Upper lobe of left lung (tissue), 6 donors: ENCODE data around the gene SEC61A1. TPM values are rescaled to one million over a fixed set of nuclear protein-coding genes. Genes with fewer than 3 reads are reported as not detected.

Source experiments
- ATAC-seq, 2 donors: fragments of 200-7000 bp; cut with Tn5 transposase; one replicate each; pipeline ENCODE4 v1.9.1; 2022; ENCODE audit warnings: mild to moderate bottlenecking in 2 of 2, moderate library complexity in 2 of 2; ENCODE audit not compliant: low FRiP score in 2 of 2
- DNase-seq, 2 donors: peaks; one replicate each; pipeline ENCODE4 v3.0.0-alpha.2; 2019 to 2020
- H3K27ac ChIP-seq, 4 donors: fragments of 200-600 bp; sonication (generic); one replicate each; pipeline ENCODE4 v1.5.1; 2016 to 2019
- H3K27me3 ChIP-seq, 4 donors: fragments of 200-600 bp; sonication (generic); one replicate each; pipeline ENCODE4 v1.5.1; 2017 to 2019
- H3K36me3 ChIP-seq, 4 donors: fragments of 200-600 bp; sonication (generic); one replicate each; pipeline ENCODE4 v1.5.1; 2016 to 2019
- H3K4me1 ChIP-seq, 4 donors: fragments of 200-600 bp; sonication (generic); one replicate each; pipeline ENCODE4 v1.5.1; 2018 to 2019
- H3K4me3 ChIP-seq, 4 donors: fragments of 200-600 bp; sonication (generic); one replicate each; pipeline ENCODE4 v1.5.1; 2017 to 2019; ENCODE audit warnings: mild to moderate bottlenecking in 2 of 4, moderate library complexity in 1 of 4
- H3K9me3 ChIP-seq, 4 donors: fragments of 200-600 bp; sonication (generic); one replicate each; pipeline ENCODE4 v1.5.1; 2018 to 2019
- EP300 ChIP-seq, 4 donors: sonication (generic); formaldehyde crosslinking; IDR thresholded peaks; one replicate each; pipeline ENCODE4 v1.5.1; 2017; ENCODE audit warnings: antibody characterized with exemption in 4 of 4, control low read depth in 2 of 4
- POLR2A ChIP-seq, 4 donors: fragments of 450-650 bp; IDR thresholded peaks; one replicate each; pipeline ENCODE4 v1.5.1; 2016 to 2017; ENCODE audit warnings: antibody characterized with exemption in 4 of 4, mild to moderate bottlenecking in 2 of 4
- POLR2AphosphoS5 ChIP-seq, 2 donors: sonication (generic); formaldehyde crosslinking; IDR thresholded peaks; one replicate each; pipeline ENCODE4 v1.5.1; 2017; ENCODE audit warnings: antibody characterized with exemption in 2 of 2
- WGBS, 2 donors: methylation state at CpG; one replicate each; pipeline ENCODE4 v1.1.5; 2017 to 2018; 5-methylcytosine and 5-hydroxymethylcytosine counted together
- total RNA-seq, 6 donors: library from RNA; depleted of rRNA in 4 of 6; stranded (reverse); fragments of >200 nt in 4 of 6; gene quantifications; one replicate each; pipeline versions ENCODE4 v1.1.0 to v1.2.1, GENCODE V29; 2016 to 2021
- TF ChIP-seq, protein P1 (sequence below), 6 experiments: fragments of 450-650 bp in 4 of 6; fragments of 200-600 bp in 2 of 6; sonication (generic) in 2 of 6; IDR thresholded peaks; one replicate each; pipeline ENCODE4 v1.5.1; 2016 to 2019; ENCODE audit warnings: antibody characterized with exemption in 6 of 6
- donor health status: DM: no; HTN: no; CAD: no; lungs with moderate emphysema.
- donor health status: DM: no; HTN: yes; CAD: no; lungs with severe emphysema.

SEC61A1 gene
- total RNA-seq, 6 donors from 2014 or later, result 80.7 to 193 (median 164) TPM

DNA sequence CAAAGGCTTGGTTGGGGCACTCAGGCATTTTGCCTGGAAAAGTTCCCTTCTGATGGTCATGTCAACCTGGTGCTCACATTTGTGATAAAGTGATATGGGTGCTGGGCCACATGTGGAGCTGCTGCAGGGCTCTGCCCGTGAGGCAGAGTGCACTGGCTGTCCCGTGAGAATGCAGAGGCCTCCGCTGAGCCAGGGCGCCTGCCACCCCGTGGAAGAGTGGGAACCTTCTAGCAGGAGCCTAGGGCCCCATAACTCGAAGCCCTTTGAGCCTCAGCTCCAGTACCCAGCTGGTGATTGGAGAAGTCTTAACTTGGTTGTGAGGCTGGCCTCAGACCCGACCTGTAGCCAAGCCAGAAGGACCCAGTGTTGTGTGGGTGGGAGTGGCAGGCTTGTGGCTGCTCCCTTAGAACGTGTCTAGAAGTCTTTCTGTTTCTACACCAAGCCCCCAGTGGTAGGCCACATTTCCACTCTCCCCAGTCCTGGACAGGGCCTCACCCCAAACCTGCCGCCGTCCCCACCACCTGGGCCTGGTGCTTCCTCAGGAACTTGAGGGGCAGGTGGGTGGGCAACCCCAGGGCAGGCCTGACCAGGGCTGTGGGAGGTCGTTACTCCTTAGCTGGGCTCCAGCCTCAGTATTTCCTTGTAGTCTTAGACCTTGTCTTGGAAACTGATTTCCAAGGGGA, 19.7 kb downstream of the SEC61A1 start:
- DNase-seq (no peak), ATAC-seq (no peak)
- Histone ChIP-seq H3K36me3 (peaks cover 37 to 64% (median 58%) of the 10 kb centered on the region in 4 donors), H3K4me1 (peaks cover 30 to 42% (median 35%) of the 10 kb centered on the region in 4 donors), H3K4me3 (no peak overlapping the region), H3K9me3 (no peaks in the 10 kb centered on the region), H3K27me3 (no peaks in the 10 kb centered on the region), H3K27ac (peak overlapping the region in 3 of 4 donors; percentile 15 to 86 (median 74))
- 80 to 95% methylated on average over 8 to 11 of the region's 11 CpGs for WGBS, 2 donors
- TF ChIP-seq POLR2A (IDR thresholded peaks at IDR 0.05) (no peak), EP300 (IDR thresholded peaks at IDR 0.05) (no peak), POLR2AphosphoS5 (IDR thresholded peaks at IDR 0.05) (no peak)
- TF ChIP-seq, protein P1, sequence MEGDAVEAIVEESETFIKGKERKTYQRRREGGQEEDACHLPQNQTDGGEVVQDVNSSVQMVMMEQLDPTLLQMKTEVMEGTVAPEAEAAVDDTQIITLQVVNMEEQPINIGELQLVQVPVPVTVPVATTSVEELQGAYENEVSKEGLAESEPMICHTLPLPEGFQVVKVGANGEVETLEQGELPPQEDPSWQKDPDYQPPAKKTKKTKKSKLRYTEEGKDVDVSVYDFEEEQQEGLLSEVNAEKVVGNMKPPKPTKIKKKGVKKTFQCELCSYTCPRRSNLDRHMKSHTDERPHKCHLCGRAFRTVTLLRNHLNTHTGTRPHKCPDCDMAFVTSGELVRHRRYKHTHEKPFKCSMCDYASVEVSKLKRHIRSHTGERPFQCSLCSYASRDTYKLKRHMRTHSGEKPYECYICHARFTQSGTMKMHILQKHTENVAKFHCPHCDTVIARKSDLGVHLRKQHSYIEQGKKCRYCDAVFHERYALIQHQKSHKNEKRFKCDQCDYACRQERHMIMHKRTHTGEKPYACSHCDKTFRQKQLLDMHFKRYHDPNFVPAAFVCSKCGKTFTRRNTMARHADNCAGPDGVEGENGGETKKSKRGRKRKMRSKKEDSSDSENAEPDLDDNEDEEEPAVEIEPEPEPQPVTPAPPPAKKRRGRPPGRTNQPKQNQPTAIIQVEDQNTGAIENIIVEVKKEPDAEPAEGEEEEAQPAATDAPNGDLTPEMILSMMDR (IDR thresholded peaks at IDR 0.05), result no peak

DNA sequence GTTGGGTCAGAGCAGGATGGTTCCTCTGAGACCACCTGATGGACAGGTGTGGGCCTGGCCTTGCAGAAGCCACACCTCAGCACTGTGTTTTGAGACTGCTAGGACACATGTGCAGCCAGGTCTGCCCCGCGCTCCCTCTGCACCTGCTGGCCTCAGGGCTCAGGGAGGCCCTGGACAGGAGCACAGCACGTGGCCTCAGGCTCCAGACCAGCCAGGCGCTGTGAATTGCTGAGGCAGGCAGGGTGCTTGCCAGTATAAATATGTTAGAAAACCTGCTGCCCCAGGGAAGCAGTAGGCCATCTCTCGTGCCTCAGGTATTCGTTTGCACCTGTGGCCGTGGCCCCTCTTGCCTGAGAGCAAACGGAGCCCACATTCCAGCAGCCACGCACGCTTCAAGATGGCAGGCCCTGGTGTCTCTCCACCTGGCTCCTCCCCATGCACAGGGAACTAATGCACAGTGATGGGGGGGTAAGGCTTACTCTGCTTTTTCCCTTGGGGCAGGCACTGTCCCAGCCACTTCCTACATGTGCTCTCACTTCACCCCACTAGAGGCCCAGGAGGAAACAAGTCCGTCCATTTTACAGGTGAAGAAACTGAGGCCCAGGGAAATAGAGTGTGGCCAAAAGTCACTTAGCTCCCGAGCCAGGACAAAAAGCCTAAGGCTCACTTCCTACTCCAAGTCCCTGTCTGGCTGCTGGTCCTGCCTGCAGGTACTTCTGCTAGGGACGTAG, 20.4 kb downstream of the SEC61A1 start:
- H3K27me3 ChIP-seq, result no peaks in the 10 kb centered on the region
- H3K4me3 ChIP-seq, result no peak overlapping the region
- 68 to 93% methylated on average over 3 to 12 of the region's 13 CpGs for WGBS, 2 donors
- ATAC-seq (no peak), DNase-seq (no peak)
- TF ChIP-seq, protein P1 (IDR thresholded peaks at IDR 0.05), result no peak
- TF ChIP-seq POLR2AphosphoS5 (IDR thresholded peaks at IDR 0.05), result no peak
- TF ChIP-seq POLR2A (IDR thresholded peaks at IDR 0.05), result no peak
- no peak for TF ChIP-seq EP300 (IDR thresholded peaks at IDR 0.05)
- no peaks in the 10 kb centered on the region for H3K9me3 ChIP-seq
- H3K36me3 ChIP-seq, result peaks cover 30 to 57% (median 51%) of the 10 kb centered on the region in 4 donors
- H3K4me1 ChIP-seq, result peaks cover 33 to 49% (median 39%) of the 10 kb centered on the region in 4 donors
- H3K27ac ChIP-seq, result peak overlapping the region; percentile 32 to 86 (median 61)

DNA sequence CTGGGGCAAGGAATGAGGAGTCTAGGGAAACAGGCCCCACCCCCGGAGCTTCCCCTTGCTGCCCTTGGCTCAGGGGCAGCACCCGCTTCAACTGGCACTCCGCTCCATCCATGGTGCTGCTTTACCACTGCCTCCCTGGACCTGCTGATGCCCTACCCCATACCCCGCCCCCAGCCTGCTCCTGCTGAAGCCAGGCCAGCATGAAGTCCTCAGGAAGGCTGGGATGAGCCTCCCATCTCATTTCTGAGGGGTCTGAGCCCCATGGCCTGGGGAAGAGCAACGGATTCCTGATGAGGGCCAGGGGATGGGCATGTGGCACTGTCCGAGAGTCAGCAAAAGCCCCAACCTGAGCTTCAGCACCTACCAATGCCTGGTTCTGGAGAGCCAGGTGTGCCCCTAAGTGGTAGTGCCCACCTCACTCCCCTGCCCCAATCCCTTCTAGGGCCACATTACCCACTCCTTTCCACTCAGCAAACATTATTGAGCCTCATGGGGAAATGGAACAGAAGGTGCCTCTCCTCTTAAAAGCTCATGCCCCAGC, 21.0 kb downstream of the SEC61A1 start:
- no peak for DNase-seq
- H3K27ac ChIP-seq, result peak overlapping the region; percentile 32 to 86 (median 61)
- no peak for ATAC-seq
- H3K4me3 ChIP-seq, result no peak overlapping the region
- 89 to 96% methylated on average over 4 to 6 of the region's 6 CpGs for WGBS, 2 donors
- peaks cover 33 to 54% (median 39%) of the 10 kb centered on the region in 4 donors for H3K4me1 ChIP-seq
- peaks cover 24 to 50% (median 45%) of the 10 kb centered on the region in 4 donors for H3K36me3 ChIP-seq
- no peak for TF ChIP-seq POLR2A (IDR thresholded peaks at IDR 0.05)
- TF ChIP-seq POLR2AphosphoS5 (IDR thresholded peaks at IDR 0.05), result no peak
- no peak for TF ChIP-seq EP300 (IDR thresholded peaks at IDR 0.05)
- TF ChIP-seq, protein P1 (IDR thresholded peaks at IDR 0.05), result no peak
- no peaks in the 10 kb centered on the region for H3K27me3 ChIP-seq
- no peaks in the 10 kb centered on the region for H3K9me3 ChIP-seq

DNA sequence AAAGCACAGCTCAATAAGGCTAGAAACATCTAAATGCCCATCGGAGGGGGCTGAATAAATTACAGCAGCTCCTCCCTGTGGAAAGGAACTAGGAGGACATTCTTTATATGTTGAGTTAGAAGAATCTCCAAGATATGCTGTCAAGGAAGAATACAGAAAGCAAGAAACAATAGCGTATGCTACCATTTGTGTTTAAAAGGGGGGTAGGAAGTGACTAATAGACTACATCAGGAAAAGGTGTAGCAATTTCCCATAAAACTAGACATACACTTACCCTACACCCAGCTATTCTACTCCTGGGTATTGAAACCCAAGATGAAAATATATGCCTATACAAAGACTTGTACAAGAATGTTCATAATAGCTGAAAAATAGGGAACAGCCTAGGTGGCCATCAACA, 21.6 kb downstream of the SEC61A1 start:
- TF ChIP-seq, protein P1 (IDR thresholded peaks at IDR 0.05), result no peak
- TF ChIP-seq POLR2A (IDR thresholded peaks at IDR 0.05), result no peak
- TF ChIP-seq EP300 (IDR thresholded peaks at IDR 0.05), result no peak
- no peak for TF ChIP-seq POLR2AphosphoS5 (IDR thresholded peaks at IDR 0.05)
- 66 to 68% methylated on average over 2 of the region's 2 CpGs for WGBS, 2 donors
- ATAC-seq (no peak), DNase-seq (no peak)
- peaks cover 18 to 45% (median 40%) of the 10 kb centered on the region in 4 donors for H3K36me3 ChIP-seq
- no peak overlapping the region for H3K4me3 ChIP-seq
- H3K27ac ChIP-seq, result peak overlapping the region; percentile 32 to 86 (median 61)
- H3K9me3 ChIP-seq, result no peaks in the 10 kb centered on the region
- no peaks in the 10 kb centered on the region for H3K27me3 ChIP-seq
- H3K4me1 ChIP-seq, result peaks cover 33 to 54% (median 39%) of the 10 kb centered on the region in 4 donors
